NB4 (cell line): ENCODE data around the gene PRC1.

Experiments used
- DNase-seq: peaks from one replicate; pipeline ENCODE4 v3.0.0; 2010; ENCODE audit warnings: low read depth
- H3K4me3 ChIP-seq: one replicate; pipeline ENCODE4 v1.5.1; 2011; ENCODE audit warnings: mild to moderate bottlenecking, low read depth, low read length, moderate library complexity
- MYC ChIP-seq: IDR thresholded peaks from 2 replicates; pipeline ENCODE4 v1.6.1; 2011; ENCODE audit warnings: low read depth, low read length
- POLR2A ChIP-seq: IDR thresholded peaks from 2 replicates; pipeline ENCODE4 v1.6.1; 2011; ENCODE audit warnings: mild to moderate bottlenecking; ENCODE audit not compliant: insufficient read length; ENCODE audit errors: extremely low read depth
- TF ChIP-seq, protein P1 (sequence below): IDR thresholded peaks from one replicate; pipeline ENCODE4 v1.5.1; 2012; ENCODE audit warnings: low read depth, low read length
- TF ChIP-seq, protein P2 (sequence below): IDR thresholded peaks from 2 replicates; pipeline ENCODE4 v1.6.1; 2011; ENCODE audit warnings: low read depth, low read length

The PRC1 gene

DNA sequence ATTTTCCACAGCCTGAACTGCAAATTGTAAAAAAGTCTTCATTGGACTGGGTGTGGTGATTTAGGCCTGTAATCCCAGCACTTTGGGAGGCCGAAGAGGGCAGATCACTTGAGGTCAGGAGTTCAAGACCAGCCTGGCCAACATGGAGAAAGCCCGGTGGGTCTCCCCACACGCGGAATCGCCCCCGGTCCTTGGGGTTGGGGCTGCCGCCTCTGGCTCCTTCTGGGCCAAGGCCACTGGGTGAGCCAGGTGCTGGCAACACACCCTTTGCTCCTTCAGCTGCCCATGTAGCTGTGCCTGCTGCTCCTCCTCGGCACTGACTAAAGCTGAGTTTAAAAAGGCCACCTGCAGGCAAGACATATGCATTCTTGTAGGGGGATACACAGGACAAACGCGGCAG is 37.5 kb upstream of the PRC1 start:
- H3K4me3 ChIP-seq, result no peak overlapping the region
- no peak for DNase-seq
- no peak for TF ChIP-seq POLR2A
- TF ChIP-seq, protein P1, sequence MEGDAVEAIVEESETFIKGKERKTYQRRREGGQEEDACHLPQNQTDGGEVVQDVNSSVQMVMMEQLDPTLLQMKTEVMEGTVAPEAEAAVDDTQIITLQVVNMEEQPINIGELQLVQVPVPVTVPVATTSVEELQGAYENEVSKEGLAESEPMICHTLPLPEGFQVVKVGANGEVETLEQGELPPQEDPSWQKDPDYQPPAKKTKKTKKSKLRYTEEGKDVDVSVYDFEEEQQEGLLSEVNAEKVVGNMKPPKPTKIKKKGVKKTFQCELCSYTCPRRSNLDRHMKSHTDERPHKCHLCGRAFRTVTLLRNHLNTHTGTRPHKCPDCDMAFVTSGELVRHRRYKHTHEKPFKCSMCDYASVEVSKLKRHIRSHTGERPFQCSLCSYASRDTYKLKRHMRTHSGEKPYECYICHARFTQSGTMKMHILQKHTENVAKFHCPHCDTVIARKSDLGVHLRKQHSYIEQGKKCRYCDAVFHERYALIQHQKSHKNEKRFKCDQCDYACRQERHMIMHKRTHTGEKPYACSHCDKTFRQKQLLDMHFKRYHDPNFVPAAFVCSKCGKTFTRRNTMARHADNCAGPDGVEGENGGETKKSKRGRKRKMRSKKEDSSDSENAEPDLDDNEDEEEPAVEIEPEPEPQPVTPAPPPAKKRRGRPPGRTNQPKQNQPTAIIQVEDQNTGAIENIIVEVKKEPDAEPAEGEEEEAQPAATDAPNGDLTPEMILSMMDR, result no peak
- TF ChIP-seq, protein P2, sequence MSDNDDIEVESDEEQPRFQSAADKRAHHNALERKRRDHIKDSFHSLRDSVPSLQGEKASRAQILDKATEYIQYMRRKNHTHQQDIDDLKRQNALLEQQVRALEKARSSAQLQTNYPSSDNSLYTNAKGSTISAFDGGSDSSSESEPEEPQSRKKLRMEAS, result no peak
- no peak for TF ChIP-seq MYC

- no peak for DNase-seq
- TF ChIP-seq, protein P1, result no peak
- TF ChIP-seq MYC (no peak), POLR2A (no peak)
- TF ChIP-seq, protein P2, result no peak
- no peak overlapping the region for H3K4me3 ChIP-seq
Measured at GRCh38 chr15:91027677-91028076, 33.3 kb upstream of the PRC1 start.

- H3K4me3 ChIP-seq, result no peak overlapping the region
- TF ChIP-seq, protein P1, result no peak
- TF ChIP-seq POLR2A (no peak), MYC (no peak)
- TF ChIP-seq, protein P2, result no peak
- DNase-seq, result no peak
Measured at GRCh38 chr15:91023720-91024119, 29.4 kb upstream of the PRC1 start.

GRCh38 chr15:91022832-91023129 is 28.4 kb upstream of the PRC1 start:
- TF ChIP-seq MYC (no peak; the same call in none of the 2 replicates), POLR2A (no peak)
- TF ChIP-seq, protein P2, result no peak
- TF ChIP-seq, protein P1, result no peak
- H3K4me3 ChIP-seq, result peak overlapping the region; percentile 97
- no peak for DNase-seq

DNA sequence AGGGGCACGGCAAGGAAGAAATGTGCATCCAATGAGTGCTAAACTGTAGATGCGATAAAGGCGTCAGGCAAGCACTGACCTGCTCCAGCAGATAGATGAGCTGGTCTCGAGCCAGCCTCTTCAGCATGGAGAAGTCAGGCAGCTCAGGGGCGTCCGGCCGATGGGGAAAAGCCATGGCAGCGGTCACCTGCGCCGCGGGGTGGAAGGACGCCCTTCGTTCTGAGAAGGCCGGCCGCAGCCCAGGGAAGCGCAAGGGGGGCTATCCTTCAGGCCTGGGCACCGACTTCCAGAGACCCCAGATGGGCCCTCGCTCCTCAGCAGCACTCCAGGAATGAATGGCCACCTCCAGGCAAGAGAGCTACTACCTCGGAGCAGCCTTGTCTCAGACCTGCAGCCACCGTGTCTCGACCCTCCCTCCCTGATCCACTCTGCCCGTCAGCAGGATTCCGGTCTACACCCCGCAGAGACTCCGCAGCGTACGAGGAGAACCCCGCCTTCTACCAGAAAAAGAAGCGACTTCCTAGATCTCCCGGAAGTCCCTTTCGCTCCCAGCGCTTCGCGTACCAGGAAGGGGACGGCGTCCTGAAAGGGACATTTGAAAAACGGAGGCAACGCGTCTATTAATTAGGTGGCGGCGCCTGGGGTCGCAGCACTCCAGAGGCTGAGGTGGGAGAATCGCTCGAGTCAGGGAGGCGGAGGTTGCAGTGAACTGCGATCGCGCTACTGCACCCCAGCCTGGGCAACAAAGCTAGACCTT is 27.9 kb upstream of the PRC1 start, which contains the start of gene VPS33B:
VPS33B (minus strand) TSS at position 520 of the 757 bp plus-strand sequence; CDS start at position 175, 345 bp downstream.
- peak within 1 kb of the TSS; percentile 97 for H3K4me3 ChIP-seq
- TF ChIP-seq, protein P2, result no peak
- TF ChIP-seq, protein P1, result no peak
- TF ChIP-seq POLR2A (peak; percentile 56), MYC (peak; percentile 67; the same call in 1 of the 2 replicates)
- peak; percentile 95 for DNase-seq
